ENCODE measurements around the gene LRRC46.

- no peak for TF ChIP-seq POLR2AphosphoS5 (IDR thresholded peaks at IDR 0.05; ENCODE audit: insufficient read depth in 1 of 2, low read depth in 1 of 2)
- TF ChIP-seq CTCF (IDR thresholded peaks at IDR 0.05): no peak
- TF ChIP-seq POLR2A (IDR thresholded peaks at IDR 0.05): no peak
Observed at GRCh38 chr17:47879776-47880454, 48.4 kb downstream of the LRRC46 start.

Data from vagina (tissue), 2 donors.